Measurements from ENCODE around the gene KCNIP3. TPM values are rescaled to one million over a fixed set of nuclear protein-coding genes. Genes with fewer than 3 reads are reported as not detected.

Gene KCNIP3
- total RNA-seq, 1 donor from 2014 or later: 0.68 TPM

- Histone ChIP-seq H3K27ac (ENCODE audit: low read depth, low read length) (no peak overlapping the region), H3K27me3 (ENCODE audit: insufficient read depth, low read length) (no peaks in the 10 kb centered on the region), H3K4me3 (ENCODE audit: insufficient read depth, low read depth, low read length) (no peak overlapping the region), H3K4me2 (ENCODE audit: low read length) (peak overlapping the region; percentile 61), H3K4me1 (ENCODE audit: insufficient read depth, low read length) (peaks cover 6% of the 10 kb centered on the region), H4K20me1 (ENCODE audit: insufficient read depth, low read length) (no peaks in the 10 kb centered on the region), H3K36me3 (ENCODE audit: insufficient read depth, low read length) (no peaks in the 10 kb centered on the region), H3K79me2 (ENCODE audit: insufficient read depth, low read length) (no peaks in the 10 kb centered on the region), H3K9ac (ENCODE audit: low read length) (no peak overlapping the region), H3K9me3 (ENCODE audit: insufficient read depth, low read depth, low read length) (peaks cover 3% of the 10 kb centered on the region), H2AFZ (ENCODE audit: low read depth, low read length) (peak overlapping the region; percentile 14)
- Mint-ChIP-seq H3K36me3 (ENCODE audit: low read depth, unreplicated experiment) (peaks cover 2% of the 10 kb centered on the region), H3K9me3 (ENCODE audit: unreplicated experiment) (peaks cover 19% of the 10 kb centered on the region), H3K27me3 (ENCODE audit: low read depth, unreplicated experiment) (peaks cover 36% of the 10 kb centered on the region), H3K4me1 (ENCODE audit: low read depth, unreplicated experiment) (peaks cover 6% of the 10 kb centered on the region), H3K4me3 (ENCODE audit: unreplicated experiment) (no peak overlapping the region), H3K27ac (ENCODE audit: unreplicated experiment) (no peak overlapping the region)
- DNase-seq (ENCODE audit: low read depth) (peak; percentile 81), FAIRE-seq (peak; percentile 79)
- no peak for TF ChIP-seq CTCF (IDR thresholded peaks at IDR 0.05; ENCODE audit: insufficient read depth, low read depth, low read length)
- no peak for TF ChIP-seq EZH2 (IDR thresholded peaks at IDR 0.05; ENCODE audit: insufficient read depth, low read length)
Observed at GRCh38 chr2:95359031-95359430, 61.9 kb downstream of the KCNIP3 start.

GRCh38 chr2:95359501-95359930 is 62.4 kb downstream of the KCNIP3 start:
- no peaks in the 10 kb centered on the region for H3K36me3 ChIP-seq (ENCODE audit: insufficient read depth, low read length)
- peaks cover 3% of the 10 kb centered on the region for H3K9me3 ChIP-seq (ENCODE audit: insufficient read depth, low read depth, low read length)
- H3K4me2 ChIP-seq (ENCODE audit: low read length): peak overlapping the region; percentile 61
- no peaks in the 10 kb centered on the region for H4K20me1 ChIP-seq (ENCODE audit: insufficient read depth, low read length)
- DNase-seq (ENCODE audit: low read depth) (no peak), FAIRE-seq (no peak)
- peaks cover 6% of the 10 kb centered on the region for H3K4me1 ChIP-seq (ENCODE audit: insufficient read depth, low read length)
- Mint-ChIP-seq H3K4me1 (ENCODE audit: low read depth, unreplicated experiment) (peaks cover 6% of the 10 kb centered on the region), H3K9me3 (ENCODE audit: unreplicated experiment) (peaks cover 19% of the 10 kb centered on the region), H3K4me3 (ENCODE audit: unreplicated experiment) (no peak overlapping the region), H3K36me3 (ENCODE audit: low read depth, unreplicated experiment) (peaks cover 2% of the 10 kb centered on the region), H3K27ac (ENCODE audit: unreplicated experiment) (no peak overlapping the region), H3K27me3 (ENCODE audit: low read depth, unreplicated experiment) (peaks cover 31% of the 10 kb centered on the region)
- H3K27me3 ChIP-seq (ENCODE audit: insufficient read depth, low read length): no peaks in the 10 kb centered on the region
- H3K9ac ChIP-seq (ENCODE audit: low read length): no peak overlapping the region
- TF ChIP-seq EZH2 (IDR thresholded peaks at IDR 0.05; ENCODE audit: insufficient read depth, low read length) (no peak), CTCF (IDR thresholded peaks at IDR 0.05; ENCODE audit: insufficient read depth, low read depth, low read length) (no peak)
- no peaks in the 10 kb centered on the region for H3K79me2 ChIP-seq (ENCODE audit: insufficient read depth, low read length)
- no peak overlapping the region for H3K27ac ChIP-seq (ENCODE audit: low read depth, low read length)
- no peak overlapping the region for H3K4me3 ChIP-seq (ENCODE audit: insufficient read depth, low read depth, low read length)
- peak overlapping the region; percentile 14 for H2AFZ ChIP-seq (ENCODE audit: low read depth, low read length)

GRCh38 chr2:95361216-95361980 is 64.3 kb downstream of the KCNIP3 start:
- Histone ChIP-seq H4K20me1 (ENCODE audit: insufficient read depth, low read length) (no peaks in the 10 kb centered on the region), H3K9me3 (ENCODE audit: insufficient read depth, low read depth, low read length) (peaks cover 3% of the 10 kb centered on the region), H3K79me2 (ENCODE audit: insufficient read depth, low read length) (no peaks in the 10 kb centered on the region), H3K4me2 (ENCODE audit: low read length) (no peak overlapping the region), H3K9ac (ENCODE audit: low read length) (no peak overlapping the region), H3K36me3 (ENCODE audit: insufficient read depth, low read length) (no peaks in the 10 kb centered on the region), H3K27me3 (ENCODE audit: insufficient read depth, low read length) (no peaks in the 10 kb centered on the region), H3K4me1 (ENCODE audit: insufficient read depth, low read length) (peaks cover 6% of the 10 kb centered on the region), H3K27ac (ENCODE audit: low read depth, low read length) (no peak overlapping the region), H3K4me3 (ENCODE audit: insufficient read depth, low read depth, low read length) (no peak overlapping the region), H2AFZ (ENCODE audit: low read depth, low read length) (no peak overlapping the region)
- Mint-ChIP-seq H3K27ac (ENCODE audit: unreplicated experiment) (no peak overlapping the region), H3K36me3 (ENCODE audit: low read depth, unreplicated experiment) (peaks cover 2% of the 10 kb centered on the region), H3K27me3 (ENCODE audit: low read depth, unreplicated experiment) (peaks cover 30% of the 10 kb centered on the region), H3K4me1 (ENCODE audit: low read depth, unreplicated experiment) (peaks cover 6% of the 10 kb centered on the region), H3K9me3 (ENCODE audit: unreplicated experiment) (peaks cover 9% of the 10 kb centered on the region), H3K4me3 (ENCODE audit: unreplicated experiment) (no peak overlapping the region)
- DNase-seq (ENCODE audit: low read depth): no peak
- no peak for FAIRE-seq
- no peak for TF ChIP-seq EZH2 (IDR thresholded peaks at IDR 0.05; ENCODE audit: insufficient read depth, low read length)
- TF ChIP-seq CTCF (IDR thresholded peaks at IDR 0.05; ENCODE audit: insufficient read depth, low read depth, low read length): no peak

Data from astrocyte (in vitro differentiated cells and primary cell).